ENCODE measurements around the gene COMTD1.

The COMTD1 gene

GRCh38 chr10:75235375-75236177, at the start of gene COMTD1:
Gene COMTD1, minus strand, starts transcription at chr10:75235957. Its CDS starts 29 bp downstream, at chr10:75235928.
- DNase-seq: peak; percentile 87

DNA sequence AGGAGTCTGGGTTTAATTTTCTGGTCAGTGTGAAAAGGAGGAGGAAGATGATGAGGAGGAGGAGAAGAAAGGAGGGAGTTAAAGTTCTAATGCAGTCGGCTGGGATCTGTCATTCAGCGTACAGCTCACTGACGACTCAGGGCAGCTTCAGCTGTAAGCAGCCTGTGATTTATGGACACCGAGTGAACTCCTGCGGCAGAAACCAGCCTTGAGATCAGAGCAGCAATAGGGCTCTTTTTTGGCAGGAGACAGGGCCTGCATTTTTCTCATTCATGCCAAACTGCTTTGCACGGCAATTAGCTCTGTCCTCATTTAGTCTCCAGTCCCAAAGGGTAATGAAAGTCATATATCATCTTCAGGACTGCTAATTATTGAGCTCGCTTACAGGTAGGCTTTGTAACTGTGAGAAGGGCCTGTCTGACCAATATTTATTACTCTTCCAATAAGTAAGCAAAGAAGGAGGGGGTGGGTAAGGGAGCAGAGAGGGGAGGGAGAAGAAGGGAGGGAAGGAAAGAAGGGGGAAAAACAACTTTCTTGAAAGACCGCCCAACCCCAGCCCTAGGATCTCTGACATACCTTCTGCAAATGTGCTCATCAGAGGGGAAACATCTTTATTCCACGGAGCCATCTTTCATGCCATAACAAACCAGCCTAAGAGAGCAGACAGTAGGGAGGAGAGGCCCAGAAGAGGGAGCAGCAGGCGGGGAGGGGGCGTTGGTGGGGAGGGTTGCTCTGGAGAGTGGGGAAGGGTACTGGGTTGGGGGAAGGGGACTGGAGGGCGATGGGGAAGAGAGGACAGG, 48.1 kb upstream of the COMTD1 start:
- DNase-seq: no peak

GRCh38 chr10:75283078-75283670, 47.4 kb upstream of the COMTD1 start:
- no peak for DNase-seq

DNA sequence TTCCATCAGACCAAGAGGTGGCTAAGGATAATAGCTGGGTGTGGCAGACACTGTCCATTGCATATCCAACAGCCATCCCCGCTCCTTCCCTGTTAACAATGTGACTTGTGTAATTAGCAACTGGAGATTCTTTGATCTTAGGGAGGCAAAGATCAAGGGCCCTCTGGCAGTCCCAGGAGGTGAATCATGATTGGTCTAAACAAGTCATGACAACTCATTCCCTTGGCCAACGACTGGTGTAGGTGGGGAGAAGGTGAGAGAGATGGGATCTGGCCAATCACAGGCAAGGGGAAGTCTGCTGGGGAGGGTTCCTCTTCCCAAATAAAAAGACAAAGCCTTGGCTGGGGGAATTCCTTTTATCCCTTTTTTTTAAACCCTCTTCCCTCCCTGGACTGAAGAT, 46.2 kb upstream of the COMTD1 start:
- no peak for DNase-seq

GRCh38 chr10:75280236-75280635, 44.5 kb upstream of the COMTD1 start:
- no peak for DNase-seq

GRCh38 chr10:75276069-75276872, 40.5 kb upstream of the COMTD1 start:
- DNase-seq: no peak

GRCh38 chr10:75272896-75273295, 37.1 kb upstream of the COMTD1 start:
- DNase-seq: no peak

GRCh38 chr10:75272094-75272493, 36.3 kb upstream of the COMTD1 start:
- no peak for DNase-seq

- DNase-seq: no peak
These were observed 33.8 kb upstream of the COMTD1 start for GRCh38 chr10:75269605-75270004.

- no peak for DNase-seq
These were observed 31.2 kb upstream of the COMTD1 start for GRCh38 chr10:75266945-75267344.

DNA sequence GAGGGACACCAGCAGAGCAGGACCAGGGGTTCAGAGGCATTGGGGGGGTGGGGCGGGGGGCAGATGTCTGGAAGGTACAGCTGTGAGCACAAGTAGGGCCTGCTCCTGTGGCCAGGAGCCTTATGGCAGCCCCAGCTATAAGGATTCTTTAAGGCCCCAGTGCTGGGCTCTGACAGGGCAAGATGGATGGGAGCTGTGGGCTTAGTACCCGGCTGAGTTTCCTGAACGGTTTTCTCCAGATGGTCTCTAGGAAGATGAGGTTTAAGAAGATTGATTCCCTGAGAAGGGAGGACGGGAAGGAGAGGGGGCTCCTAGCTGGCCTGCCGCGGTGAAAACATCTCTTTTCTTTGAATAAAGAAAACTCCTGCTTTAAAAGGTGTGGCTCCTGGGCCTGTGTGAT, 30.1 kb upstream of the COMTD1 start:
- DNase-seq: no peak

DNA sequence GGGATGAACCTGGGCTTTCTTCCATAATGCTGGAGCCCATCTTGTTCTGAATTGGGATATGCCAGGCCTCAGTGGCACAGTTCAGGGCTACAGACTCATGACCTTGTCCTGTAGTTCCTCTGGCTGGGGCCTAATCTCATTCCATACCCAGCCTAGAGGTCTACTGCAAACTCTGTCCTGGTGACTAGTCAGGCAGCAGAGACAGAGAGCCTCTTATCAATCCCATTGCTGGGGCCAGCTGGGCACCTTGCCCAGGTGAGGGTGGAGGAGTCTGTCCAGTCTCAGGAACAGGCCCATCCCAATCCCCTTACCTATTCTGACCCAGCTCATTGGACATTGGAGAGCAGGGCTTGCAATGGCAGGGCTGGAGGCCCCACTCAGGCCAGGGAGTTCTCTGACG, 28.0 kb upstream of the COMTD1 start:
- DNase-seq: no peak

- DNase-seq: no peak
These were observed 26.3 kb upstream of the COMTD1 start for GRCh38 chr10:75261813-75262705.

- no peak for DNase-seq
These were observed 25.2 kb upstream of the COMTD1 start for GRCh38 chr10:75260990-75261389.

DNA sequence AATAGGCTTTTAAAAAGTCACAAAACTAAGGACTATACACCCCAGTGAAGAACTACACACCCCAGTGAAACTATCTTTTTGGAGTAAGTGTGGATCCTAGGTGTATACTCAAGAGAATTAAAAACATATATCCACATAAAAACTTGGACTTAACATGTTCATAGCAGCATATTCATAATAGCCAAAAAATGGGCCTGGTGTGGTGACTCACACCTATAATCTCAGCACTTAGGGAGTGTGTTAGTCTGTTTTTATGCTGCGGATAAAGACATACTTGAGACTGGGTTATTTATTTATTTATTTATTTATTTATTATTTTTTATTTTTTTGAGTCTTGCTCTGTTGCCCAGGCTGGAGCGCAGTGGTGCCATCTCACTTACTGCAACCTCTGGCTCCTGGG, 19.0 kb upstream of the COMTD1 start:
- no peak for DNase-seq

GRCh38 chr10:75253281-75254220, 17.8 kb upstream of the COMTD1 start:
- DNase-seq: no peak

- DNase-seq: no peak
These were observed 15.2 kb upstream of the COMTD1 start for GRCh38 chr10:75250934-75251333.

GRCh38 chr10:75247797-75248196, 12.0 kb upstream of the COMTD1 start:
- no peak for DNase-seq

- no peak for DNase-seq
These were observed 10.7 kb upstream of the COMTD1 start for GRCh38 chr10:75246506-75246905.

DNA sequence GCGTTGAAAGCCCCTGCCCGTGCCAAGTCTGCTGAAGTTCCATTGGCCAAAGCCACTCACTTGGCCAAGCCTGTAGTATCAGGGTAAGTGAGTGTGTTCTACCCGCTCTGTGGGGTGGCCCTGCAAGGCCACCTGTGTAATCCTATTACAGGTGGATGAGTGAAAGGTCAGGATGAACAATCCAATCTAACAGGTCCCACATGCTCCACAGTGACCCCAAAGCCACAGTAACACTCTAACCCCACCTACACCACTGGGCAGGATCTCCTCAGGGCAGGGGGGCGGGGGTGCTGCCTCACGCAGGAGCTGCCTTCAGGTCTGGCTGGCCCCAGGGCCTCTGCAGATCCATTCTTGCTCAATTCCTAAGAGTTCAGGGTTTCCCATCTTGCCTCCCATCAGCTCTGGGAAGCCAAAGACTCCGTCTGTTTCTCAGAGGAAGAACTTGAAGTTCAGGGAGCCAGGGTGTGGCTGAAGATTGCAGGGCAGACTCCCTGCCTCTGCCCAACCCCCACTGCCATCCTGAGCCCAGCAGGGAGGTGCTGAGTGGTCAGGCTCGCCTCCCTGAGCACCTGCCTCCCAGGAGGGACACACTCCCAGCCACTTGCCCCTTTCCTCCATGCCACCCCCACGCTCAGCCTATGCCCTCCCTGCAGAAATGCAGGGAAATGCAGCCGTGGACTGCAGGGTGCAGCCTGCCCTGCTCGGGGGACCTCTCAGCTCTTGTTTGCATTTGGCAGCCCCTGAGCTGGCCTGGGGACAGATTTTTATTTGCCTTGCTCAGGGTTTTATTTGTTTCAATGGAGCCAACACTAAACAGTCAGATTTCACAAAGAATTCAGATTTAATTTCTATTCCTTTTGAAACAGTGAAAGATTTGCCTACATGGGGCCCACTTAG, 9.8 kb upstream of the COMTD1 start:
- DNase-seq: no peak
